GM04503 (cell line): Measurements from ENCODE around the gene GHRH.

ENCODE experiments used
- DNase-seq: peaks from one replicate; pipeline ENCODE4 v3.0.0-alpha.2; 2012; ENCODE audit warnings: low read depth

The GHRH gene

DNA sequence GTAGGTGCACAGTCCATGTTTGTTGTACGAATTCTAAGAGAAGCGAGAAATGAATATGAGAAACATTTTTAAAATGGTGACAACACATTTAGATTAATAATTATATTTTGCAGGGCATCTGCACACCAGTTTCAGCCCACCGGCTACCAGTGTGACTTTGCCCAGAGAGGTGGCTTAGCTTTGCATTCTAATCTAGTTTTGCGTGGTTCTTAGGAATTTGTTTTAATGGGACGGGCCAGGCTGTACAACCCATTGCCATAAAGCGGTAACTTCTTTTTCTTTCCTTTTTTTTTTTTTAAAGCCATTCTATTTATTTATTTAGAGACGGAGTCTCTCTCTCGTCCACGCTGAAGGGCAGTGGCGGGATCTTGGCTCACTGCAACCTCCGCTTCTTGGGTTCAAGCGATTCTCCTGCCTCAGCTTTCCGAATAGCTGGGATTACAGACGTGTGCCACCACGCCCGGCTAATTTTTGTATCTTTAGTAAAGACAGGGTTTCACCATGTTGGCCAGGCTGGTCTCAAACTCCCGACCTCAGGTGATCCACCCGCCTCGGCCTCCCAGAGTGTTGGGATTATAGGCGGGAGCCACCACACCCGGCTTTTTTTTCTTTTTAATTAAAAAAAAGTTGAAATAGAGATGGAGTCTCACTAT lies 28.7 kb upstream of the GHRH start:
- no peak for DNase-seq

DNA sequence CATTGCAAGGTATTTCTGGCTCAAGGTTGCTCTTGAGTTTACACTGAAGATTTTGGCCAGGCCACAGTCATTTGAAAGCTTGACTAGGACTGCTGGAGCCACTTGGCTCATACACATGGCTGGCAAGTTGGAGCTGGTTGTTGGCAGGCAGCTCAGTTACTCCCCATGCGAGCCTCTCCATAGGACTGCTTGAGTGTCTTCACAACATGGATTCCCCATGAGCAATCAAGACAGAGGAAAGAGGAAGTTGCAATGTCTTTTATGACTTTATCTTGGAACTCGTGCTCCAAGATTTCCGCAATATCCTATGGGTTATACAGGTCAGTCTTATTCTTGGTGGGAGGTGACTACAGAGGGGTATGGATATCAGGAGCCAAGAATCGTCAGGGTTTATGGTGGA lies 26.5 kb upstream of the GHRH start:
- no peak for DNase-seq

DNA sequence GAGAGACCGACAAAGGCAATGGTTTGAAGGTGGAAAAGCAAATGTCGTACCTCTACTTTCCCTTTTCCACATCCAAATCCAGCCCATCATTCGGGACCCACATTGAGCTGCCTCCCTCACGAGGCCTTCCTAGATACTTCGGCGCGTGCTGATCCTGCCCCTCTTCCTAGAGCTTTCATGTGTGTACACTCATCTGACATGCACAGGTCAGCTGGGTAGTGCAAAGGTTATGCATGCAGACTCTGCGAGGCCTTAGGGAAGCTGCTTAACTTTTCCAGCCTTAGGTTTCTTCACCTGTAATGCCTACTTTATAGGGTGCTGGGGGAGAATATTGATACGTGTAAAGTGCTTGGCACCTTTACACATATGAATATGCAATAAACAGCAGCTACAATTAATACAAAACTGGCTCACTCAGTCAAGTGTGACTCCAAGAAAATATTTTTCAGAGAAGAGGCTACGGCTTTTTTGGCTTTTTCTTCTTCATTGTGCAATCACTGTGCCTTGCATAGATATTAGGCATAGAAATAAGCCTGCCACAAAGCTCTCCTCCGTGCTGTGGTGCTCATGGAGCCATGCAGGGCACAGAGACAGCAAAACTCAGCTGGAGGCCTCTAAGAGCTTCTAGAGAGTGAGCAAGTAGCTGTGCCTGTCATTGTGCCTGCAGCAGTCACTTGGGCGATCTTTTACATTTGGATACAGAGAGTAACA lies 24.2 kb upstream of the GHRH start:
- no peak for DNase-seq

DNA sequence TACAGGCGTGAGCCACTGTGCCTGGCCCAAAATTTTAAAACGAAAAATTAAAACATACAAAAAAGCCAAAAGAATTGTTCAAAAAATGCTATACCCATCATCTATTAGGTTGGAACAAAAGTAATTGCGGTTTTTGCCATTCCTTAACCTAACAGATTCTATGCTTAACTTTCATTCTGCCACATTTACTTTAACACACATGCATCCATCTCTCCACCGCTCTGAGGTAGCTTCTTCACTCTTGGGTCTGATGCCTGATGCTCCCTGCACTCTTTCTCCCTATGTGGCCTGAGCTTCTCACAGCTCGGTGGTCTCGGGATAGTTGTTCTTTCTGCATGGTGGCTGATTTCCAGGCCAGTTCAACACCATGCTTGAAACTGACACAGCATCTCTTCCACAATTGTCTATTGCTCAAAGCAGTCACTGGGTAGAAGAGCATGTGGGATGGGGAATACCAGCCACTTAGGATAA lies 23.1 kb upstream of the GHRH start:
- no peak for DNase-seq

DNA sequence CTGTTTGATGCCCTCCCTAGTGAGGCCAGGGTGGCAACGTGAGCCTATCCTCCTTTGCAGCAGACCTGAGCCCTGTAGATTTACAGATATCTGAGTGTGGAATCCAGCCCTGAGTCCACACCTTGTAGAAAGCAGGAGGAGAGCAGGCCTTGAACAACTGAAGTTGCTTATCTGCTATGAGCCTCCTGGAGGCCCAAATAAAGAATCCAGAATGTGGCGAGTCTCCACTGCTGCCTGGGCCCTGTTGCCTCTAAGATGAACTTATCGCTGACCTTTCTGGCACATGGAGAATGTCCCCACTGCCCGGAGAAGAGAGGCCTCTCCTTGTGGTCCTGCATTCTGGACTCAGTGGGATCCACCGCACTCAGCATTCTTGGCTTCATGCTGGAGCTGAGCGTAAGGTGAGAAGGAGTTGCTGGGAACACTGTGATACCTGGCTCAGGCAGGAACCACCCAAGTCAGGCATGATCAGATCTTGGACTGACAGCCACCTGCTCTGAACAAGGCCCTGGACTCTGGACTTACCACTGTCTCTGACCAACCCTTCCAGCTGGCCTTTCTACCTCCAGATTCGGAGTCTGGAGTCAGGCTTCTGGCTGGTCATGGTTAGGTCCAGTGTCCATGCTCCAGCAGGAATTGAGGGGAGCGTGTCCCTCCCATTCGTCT lies 22.0 kb upstream of the GHRH start:
- DNase-seq, result no peak

DNA sequence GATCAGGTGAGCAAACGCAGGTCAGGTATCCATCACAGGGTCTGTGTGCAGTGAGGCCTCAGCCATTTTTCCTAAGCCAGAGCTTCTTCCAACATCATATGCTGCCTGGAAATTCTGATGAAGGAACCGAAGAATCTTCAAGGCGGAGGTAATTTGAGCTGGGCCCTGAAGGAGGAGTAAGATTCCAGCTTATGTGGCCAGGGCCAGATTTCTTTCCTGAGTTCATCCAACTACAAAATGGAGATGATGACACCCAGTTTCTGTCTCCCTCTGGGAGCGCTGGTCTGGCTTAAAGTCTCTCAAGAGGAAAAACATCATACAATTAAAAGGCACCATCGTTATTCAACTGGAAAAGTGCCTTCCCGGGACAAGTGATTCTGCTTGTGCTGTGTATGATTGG lies 20.9 kb upstream of the GHRH start:
- peak; percentile 38 for DNase-seq

DNA sequence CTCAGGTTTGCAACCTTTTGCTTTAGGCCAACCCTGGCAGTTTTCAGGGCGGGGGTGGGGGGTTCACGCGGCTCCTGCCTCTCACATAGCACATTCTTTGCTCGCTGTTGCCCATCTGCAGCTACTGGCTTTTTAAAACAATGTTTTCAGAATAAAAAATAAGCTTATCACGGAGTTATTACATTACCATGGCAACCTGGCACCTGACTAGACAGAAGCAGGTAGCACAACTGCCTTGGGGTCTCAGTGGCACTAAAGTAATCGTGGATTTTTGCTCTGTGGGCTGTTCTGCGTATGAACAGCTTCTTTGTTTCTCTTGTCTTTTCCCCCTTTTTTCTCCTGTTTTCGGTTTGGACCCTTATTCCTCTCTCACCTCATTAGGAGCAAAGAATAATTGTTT lies 18.8 kb upstream of the GHRH start:
- DNase-seq, result no peak

DNA sequence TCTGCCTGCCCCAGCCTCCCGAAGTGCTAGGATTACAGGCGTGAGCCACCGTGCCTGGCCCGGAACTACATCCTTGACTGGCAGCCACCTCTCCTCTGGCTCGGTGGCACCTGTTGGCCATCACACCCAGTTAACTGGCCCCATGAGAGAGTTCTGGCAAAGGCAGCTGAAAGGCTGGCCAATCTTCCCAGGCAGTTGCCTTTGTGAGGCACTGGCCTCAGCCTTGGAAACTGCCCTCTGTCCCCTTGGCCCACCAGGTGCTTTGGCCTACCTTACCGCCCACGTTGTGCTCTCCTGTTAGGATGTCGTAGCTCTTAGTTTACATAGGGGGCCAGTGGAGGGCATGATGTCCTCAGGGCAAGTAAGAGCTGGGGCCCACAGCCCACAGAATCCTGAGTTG lies 18.2 kb upstream of the GHRH start:
- no peak for DNase-seq

DNA sequence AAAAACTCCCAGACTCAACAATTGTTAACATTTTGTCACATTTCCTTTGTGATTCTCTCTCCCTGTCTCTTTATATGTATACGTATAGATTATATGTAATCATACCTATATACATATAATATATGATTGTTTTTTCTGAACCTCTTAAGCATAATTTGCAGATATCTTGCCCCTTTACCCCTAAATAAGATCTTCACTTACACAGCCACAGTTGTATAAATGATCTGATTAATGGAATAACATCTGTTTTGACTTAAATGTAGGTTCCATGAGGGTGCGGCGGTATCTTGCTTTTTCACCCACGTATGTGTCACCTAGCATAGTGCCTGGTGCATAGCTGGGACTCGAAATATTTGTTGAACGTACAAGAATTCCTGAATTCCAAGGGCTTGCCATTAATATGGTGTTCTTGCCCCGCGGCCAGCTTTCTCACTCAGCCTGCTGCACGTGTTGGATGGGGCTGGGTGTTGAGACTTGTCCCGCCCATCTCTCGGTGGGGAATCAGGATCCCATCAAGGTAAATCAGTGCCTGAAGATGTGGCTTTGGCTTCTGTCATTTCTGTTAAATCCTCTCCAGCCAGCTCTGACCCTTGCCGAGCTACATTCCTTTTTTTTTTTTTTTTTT lies 17.5 kb upstream of the GHRH start:
- no peak for DNase-seq

DNA sequence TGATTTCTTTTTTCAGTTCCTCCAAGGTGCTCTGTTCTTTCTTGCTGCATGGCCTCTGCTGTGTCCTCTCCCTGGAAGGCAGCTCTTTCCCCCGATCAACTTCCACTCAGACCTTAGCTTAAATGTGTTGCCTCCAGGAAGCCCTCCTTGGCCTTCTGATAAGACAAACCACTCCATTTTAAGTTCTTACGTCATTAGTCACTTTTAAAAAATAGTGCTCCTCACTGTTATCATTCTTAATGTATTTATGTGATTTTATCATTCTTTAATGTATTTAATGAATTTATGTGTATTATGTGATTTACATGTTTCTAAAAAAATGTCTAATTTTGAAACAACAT lies 15.6 kb upstream of the GHRH start:
- DNase-seq, result no peak

DNA sequence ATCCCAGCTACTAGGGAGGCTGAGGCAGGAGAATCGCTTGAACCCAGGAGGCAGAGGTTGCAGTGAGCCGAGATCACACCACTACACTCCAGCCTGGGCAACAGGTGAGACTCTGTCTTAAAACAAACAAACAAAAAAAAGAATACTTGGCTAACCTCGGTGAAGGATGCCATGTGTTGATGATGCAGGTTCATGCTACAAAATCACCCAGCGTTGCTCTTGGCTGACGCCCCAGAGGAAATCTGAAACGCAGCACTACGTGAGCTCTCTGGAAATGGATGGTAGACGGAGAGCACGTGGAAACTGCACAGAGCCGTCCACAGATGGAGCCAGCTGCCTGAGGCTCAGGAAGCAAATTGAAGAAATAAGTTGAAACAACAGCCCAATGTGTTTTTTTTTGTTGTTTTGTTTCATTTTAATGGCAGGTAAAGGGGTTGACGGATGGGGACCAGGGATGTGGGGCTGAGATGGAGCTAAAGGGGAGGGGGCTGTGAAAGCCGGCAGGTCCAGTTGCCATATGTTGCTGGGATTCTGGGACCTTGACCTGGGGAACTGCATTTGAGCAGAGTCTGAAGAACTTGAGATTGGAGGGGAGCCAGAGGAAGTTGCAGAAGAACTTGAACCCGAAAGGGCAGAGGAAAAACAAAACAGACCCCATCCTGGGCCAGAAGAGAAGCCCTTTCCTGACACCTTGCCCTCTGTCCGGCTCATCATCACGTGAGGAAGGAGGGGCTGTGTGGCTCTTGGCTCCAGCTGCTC lies 15.1 kb upstream of the GHRH start:
- DNase-seq, result peak; percentile 35

DNA sequence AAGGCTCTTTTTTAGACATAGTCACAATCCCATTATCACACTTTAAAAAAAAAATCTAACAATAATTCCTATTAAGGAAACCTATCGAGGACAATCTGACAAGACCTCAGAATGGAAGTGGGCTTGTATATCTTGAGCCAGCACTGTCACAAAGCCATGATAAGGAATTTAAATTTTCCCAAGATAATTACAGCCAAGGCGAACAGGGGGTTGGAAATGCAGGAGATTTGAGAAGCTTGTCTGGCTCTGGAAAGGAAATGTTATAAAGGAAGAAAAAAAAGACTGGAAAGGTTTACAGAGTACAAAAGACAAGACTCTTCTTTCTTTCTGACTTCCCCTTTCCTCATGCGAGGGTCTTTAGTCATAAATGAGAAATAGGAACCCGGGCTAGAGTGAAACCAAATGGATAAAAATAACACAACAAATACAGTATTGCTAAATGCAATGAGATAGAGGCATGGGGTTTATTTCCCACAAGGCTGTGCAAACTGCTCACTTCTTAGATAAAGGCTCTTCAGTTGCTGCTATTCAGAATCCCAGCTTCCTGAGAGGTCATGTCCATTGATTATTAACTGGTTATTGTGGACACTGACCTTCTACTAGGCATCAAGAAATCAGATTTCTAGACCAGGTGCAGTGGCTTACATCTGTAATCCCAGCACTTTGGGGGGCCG lies 13.4 kb upstream of the GHRH start:
- no peak for DNase-seq

DNA sequence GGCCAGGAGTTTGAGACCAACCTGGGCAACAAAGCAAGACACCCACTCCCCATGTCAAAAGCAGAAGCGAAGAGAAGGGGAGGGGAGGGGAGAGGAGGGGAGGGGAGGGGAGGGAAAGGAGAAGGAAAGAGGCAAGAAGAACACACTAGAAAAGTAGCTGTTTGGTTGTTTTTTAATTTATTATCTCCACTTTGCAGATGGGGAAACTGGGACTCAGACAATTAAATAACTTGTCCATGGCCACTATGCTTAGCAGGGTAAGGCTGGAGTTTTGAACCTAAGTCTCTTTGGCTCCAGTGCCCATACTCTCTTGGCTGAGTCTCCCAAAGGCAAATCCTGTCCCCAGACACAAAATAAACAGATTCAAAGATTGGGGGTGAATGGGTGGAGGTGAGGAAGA lies 12.4 kb upstream of the GHRH start:
- no peak for DNase-seq

DNA sequence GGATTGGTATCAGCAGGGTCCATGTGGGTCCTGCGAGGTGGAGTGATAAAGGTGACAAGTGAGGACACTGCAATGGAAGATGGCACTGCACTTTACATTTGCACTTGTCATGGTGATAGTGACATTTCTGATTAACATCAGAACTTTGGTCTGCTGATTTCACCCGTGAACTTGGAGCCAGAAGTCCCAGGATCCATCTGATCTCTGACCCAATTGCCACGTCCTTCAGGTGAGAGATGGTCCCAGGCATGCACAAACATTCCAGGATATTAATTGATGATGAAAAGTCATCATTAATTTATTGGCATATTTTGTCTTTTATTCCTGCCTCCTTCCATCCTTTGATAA lies 9.8 kb upstream of the GHRH start:
- DNase-seq, result no peak

DNA sequence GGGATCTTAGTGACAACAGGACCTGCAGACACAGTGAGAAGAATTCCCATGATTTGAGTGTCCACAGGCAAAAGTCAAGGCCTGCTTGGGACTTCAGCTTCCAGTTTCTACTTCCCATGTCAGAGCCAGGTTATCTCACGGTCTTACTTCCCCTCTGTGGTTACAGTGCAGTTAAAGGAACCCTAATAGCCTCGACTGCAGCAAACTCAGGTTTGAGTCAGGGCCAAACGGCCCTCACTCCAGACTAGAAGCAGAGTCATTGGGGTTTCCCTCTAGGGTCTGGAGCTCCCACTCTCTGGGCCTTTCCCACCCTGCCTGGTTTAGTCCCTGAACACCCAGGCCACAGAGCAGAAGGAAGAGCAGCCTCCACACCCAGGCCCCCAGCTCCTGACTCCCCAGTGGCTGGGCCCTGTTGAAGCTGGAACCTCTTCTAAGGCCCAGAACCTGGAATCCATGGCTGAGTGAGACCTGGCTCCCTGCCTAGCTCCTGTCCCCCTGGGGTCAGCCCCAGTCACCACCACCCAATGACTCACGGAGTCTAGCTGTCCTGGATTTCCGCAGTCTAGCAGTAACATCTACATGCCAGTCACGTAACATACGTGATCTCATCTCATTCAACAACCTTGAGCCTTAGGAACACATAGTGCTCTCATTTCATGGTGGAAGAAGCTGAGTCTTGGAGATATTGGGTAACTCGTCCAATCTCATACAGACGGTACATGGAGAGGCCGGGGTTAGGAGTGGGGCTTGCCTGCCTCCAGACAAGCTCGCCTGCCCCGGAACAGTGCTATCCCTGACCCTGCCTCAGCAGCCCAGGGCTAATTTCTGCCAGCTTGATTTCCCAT lies 9.2 kb upstream of the GHRH start:
- no peak for DNase-seq

DNA sequence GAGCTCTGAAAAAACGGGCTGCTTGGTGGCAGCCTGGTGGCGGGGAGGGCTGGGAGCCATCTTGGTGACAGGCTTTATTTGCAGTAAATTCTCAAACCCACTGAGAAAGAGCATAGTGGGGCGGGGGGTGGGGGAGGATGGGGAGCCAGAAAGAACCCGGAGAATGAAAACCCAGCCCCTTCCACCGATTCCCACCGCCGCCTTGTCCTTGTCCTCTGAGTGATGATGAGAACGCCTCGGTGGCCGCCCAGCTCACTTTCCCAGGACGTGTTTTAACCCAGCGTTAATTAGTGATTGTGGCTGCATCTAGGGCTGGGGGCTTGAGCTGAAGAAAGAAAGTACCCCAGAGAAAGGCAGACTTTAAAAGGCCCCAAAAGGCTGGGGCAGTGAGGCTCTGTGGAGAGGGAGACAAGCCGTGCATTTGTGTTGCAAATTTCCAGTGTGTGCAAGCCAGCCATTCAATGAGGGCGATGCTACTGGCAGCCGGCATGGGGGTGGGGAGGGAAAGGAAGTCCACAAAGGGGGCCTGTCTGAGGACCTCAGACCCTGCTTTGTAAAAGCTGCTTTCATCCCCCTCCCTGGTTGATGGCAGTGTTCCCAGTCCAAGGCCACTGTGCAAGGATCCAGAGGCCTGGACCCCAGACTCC lies 6.2 kb upstream of the GHRH start:
- no peak for DNase-seq

DNA sequence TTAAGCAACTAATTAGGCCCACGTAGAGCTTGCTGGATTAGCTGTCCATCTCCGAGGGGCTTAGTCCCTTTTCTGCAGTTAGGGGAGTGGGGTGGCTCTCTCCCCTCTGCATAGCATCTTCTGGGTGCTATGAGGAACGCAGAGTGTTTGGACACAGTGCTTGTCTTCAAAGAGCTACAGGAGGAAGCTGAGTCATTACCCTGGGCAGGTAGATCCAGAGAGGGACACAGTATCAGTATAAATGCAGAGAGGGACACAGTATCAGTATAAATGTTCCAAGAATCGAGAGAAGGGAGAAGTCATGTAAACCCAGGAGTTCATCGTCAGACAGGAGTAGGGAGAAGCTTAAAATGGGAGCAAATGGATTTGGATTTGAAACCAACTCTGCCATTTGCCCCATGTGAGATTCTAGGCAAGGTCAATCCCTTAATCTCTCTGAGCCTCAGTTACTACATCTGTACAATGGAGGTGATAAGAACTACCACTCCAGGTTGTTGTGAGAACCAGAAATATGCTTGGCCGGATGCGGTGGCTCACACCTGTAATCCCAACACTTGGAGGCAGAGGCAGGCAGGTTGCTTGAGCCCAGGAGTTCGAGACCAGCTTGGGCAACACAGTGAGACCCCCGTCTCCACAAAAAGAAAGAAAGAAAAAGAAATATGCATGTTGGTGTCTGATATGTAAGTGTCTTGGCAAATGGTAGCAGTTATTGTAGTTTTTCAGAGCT lies 5.5 kb upstream of the GHRH start:
- DNase-seq, result no peak

DNA sequence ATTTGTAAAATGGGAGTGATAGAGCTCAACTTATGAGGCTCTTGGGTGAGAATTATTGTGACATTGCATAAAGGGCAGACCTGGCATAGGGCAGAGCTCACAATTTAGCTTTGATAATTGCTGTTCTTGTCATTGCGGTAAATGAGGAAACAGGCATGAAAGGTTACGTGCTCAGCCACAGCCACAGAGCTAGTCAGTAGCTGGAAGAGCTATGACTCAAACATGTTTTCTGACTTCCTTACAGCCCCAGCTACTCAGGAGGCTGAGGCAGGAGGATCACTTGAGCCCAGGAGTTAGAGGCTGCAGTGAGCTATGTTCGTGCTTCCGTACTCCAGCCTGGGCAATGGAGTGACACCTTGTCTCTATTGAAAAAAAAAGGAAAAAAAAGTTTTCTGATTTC lies 3.5 kb upstream of the GHRH start:
- DNase-seq, result no peak

DNA sequence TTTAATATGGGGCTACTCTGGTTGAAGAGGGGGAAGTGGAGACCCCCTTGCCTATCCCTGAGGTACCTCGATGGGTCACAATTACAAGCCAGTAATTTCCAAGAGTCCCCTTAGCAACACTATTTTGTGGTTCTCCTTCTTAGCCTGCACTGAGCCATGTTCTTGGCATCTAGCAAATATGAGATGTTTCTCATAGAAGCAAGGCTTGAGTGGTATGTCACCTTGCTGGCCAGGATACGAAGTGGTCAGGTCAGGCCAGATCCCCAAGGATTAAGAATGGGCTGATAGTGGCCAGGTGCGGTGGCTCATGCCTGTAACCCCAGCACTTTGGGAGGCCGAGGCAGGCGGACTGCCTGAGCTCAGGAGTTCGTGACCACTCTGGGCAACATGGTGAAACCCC lies 2.1 kb upstream of the GHRH start:
- no peak for DNase-seq

DNA sequence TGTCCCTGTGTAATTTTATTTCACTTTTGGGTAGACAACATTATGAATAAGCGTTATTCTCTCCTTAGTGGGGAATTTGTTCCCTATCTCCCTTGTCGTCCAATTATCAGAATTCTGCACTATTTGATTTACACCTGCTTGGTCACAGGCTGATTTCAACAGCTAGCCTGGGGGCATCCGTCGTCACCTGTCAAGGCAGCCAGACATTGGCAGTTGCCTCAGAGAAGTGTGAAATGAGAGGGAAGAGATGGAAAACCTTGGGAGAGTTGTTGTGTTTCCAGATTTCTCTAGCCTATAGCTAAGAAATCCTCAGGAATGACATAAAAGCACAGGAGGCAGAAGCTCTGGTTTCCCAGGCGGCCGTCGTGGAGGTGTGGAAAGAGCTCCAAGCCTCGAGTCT lies 891 bp upstream of the GHRH start:
- DNase-seq, result no peak
